ENCODE data around the gene TNRC18.
"Not testable (repeated sequence)": the region's sequence is repeated elsewhere in the genome, so short reads cannot be mapped to it uniquely, and the experiment has no call there.

TNRC18 gene

GRCh38 chr7:5345671-5346070 is 78.0 kb downstream of the TNRC18 start:
- DNase-seq, result no peak

- no peak for DNase-seq
Observed at GRCh38 chr7:5345171-5345570, 78.5 kb downstream of the TNRC18 start.

- DNase-seq, result no peak
Observed at GRCh38 chr7:5344342-5344741, 79.3 kb downstream of the TNRC18 start.

- no peak for DNase-seq
Observed at GRCh38 chr7:5343884-5344283, 79.8 kb downstream of the TNRC18 start.

- no peak for DNase-seq
Observed at GRCh38 chr7:5342631-5343030, 81.0 kb downstream of the TNRC18 start.

- no peak for DNase-seq
Observed at GRCh38 chr7:5339955-5340354, 83.7 kb downstream of the TNRC18 start.

- DNase-seq, result no peak
Observed at GRCh38 chr7:5337047-5337446, 86.6 kb downstream of the TNRC18 start.

- DNase-seq, result no peak
Observed at GRCh38 chr7:5334671-5335070, 89.0 kb downstream of the TNRC18 start.

- DNase-seq, result no peak
Observed at GRCh38 chr7:5333121-5334045, 90.3 kb downstream of the TNRC18 start.

GRCh38 chr7:5332579-5332978 is 91.1 kb downstream of the TNRC18 start:
- no peak for DNase-seq

GRCh38 chr7:5330288-5330687 is 93.3 kb downstream of the TNRC18 start:
- no peak for DNase-seq

GRCh38 chr7:5324961-5325360 is 98.7 kb downstream of the TNRC18 start:
- DNase-seq, result no peak

GRCh38 chr7:5323800-5324781 is 99.5 kb downstream of the TNRC18 start:
- not testable (repeated sequence) for DNase-seq

- no peak for DNase-seq
Observed at GRCh38 chr7:5322621-5323410, 100.8 kb downstream of the TNRC18 start.

GRCh38 chr7:5320802-5321396 is 102.7 kb downstream of the TNRC18 start:
- DNase-seq, result no peak

- no peak for DNase-seq
Observed at GRCh38 chr7:5320391-5320790, 103.2 kb downstream of the TNRC18 start.

GRCh38 chr7:5318613-5319012 is 105.0 kb downstream of the TNRC18 start:
- not testable (repeated sequence) for DNase-seq

- DNase-seq, result no peak
Observed at GRCh38 chr7:5315761-5316160, 107.9 kb downstream of the TNRC18 start.

GRCh38 chr7:5314864-5315263 is 108.8 kb downstream of the TNRC18 start:
- DNase-seq, result no peak

GRCh38 chr7:5313076-5313885 is 110.4 kb downstream of the TNRC18 start:
- not testable (repeated sequence) for DNase-seq

All from SW 1271 (cell line).